ENCODE measurements around the gene PXMP4.

Gene PXMP4

DNA sequence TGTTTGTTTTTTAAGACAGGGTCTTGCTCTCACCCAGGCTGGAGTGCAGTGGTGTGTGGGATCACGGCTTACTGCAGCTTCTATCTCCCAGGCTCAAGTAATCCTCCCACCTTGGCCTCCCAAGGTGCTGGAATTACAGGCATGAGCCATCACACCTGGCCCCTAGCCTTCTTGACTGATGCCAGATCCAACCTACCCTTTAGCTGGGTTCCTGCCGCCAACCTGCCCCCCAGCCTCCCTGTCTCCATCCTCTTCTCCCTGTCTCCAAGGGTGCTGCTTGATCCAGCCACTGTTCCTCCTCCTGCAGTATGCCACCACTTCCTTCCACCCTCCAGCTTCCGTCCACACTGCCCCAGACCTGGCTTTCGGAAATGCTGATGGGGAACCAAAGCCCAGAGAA lies 61.2 kb downstream of the PXMP4 start:
- TF ChIP-seq, protein P1, sequence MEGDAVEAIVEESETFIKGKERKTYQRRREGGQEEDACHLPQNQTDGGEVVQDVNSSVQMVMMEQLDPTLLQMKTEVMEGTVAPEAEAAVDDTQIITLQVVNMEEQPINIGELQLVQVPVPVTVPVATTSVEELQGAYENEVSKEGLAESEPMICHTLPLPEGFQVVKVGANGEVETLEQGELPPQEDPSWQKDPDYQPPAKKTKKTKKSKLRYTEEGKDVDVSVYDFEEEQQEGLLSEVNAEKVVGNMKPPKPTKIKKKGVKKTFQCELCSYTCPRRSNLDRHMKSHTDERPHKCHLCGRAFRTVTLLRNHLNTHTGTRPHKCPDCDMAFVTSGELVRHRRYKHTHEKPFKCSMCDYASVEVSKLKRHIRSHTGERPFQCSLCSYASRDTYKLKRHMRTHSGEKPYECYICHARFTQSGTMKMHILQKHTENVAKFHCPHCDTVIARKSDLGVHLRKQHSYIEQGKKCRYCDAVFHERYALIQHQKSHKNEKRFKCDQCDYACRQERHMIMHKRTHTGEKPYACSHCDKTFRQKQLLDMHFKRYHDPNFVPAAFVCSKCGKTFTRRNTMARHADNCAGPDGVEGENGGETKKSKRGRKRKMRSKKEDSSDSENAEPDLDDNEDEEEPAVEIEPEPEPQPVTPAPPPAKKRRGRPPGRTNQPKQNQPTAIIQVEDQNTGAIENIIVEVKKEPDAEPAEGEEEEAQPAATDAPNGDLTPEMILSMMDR (IDR thresholded peaks at IDR 0.05; ENCODE audit: low read length, missing control alignments): no peak
- no peak overlapping the region for H3K4me3 ChIP-seq (replicated peaks; ENCODE audit: low read depth, low read length)
- no peak for DNase-seq (ENCODE audit: low read depth)

DNA sequence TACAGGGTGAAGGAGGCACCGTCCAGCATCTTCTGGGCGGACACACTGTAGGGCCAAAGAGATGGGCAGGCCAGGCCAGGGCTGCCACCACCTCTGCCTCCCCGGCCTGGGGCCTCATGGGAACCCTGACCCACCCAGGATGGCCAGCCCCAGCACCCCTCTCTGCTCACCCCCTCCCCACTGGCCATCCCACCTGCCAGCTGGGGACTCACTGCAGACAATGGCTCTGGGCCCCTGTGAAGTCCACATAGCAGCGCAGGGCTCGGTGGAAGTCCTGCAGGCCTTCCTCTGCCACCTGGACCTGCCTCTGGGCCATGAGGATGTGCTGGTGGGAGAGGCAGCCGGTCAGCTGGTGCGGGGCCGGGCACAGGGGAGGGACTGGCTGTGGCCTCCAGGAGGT lies 61.6 kb downstream of the PXMP4 start:
- H3K4me3 ChIP-seq (replicated peaks; ENCODE audit: low read depth, low read length): no peak overlapping the region
- TF ChIP-seq, protein P1 (IDR thresholded peaks at IDR 0.05; ENCODE audit: low read length, missing control alignments): no peak
- DNase-seq (ENCODE audit: low read depth): no peak

DNA sequence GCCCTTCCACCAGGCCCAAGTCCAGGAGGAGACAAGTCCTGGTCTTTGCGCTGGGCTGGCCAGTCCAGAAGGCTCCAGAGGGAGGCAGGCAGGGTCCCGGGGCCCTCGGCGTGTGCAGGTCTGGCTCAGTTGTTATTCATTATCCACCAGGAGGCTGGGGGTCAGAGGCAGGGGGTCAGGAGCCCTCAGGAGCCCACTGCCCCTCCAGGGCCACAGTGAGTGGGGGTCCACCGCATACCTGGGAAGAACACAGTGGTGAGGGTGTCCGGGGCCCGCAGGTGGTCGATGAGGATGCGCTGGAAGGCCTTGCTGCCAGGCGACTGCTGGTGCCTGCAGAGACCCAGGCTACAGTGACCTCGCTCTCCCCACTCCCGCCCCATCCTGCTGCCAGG lies 62.4 kb downstream of the PXMP4 start:
- no peak overlapping the region for H3K4me3 ChIP-seq (replicated peaks; ENCODE audit: low read depth, low read length)
- TF ChIP-seq, protein P1 (IDR thresholded peaks at IDR 0.05; ENCODE audit: low read length, missing control alignments): no peak
- DNase-seq (ENCODE audit: low read depth): no peak

DNA sequence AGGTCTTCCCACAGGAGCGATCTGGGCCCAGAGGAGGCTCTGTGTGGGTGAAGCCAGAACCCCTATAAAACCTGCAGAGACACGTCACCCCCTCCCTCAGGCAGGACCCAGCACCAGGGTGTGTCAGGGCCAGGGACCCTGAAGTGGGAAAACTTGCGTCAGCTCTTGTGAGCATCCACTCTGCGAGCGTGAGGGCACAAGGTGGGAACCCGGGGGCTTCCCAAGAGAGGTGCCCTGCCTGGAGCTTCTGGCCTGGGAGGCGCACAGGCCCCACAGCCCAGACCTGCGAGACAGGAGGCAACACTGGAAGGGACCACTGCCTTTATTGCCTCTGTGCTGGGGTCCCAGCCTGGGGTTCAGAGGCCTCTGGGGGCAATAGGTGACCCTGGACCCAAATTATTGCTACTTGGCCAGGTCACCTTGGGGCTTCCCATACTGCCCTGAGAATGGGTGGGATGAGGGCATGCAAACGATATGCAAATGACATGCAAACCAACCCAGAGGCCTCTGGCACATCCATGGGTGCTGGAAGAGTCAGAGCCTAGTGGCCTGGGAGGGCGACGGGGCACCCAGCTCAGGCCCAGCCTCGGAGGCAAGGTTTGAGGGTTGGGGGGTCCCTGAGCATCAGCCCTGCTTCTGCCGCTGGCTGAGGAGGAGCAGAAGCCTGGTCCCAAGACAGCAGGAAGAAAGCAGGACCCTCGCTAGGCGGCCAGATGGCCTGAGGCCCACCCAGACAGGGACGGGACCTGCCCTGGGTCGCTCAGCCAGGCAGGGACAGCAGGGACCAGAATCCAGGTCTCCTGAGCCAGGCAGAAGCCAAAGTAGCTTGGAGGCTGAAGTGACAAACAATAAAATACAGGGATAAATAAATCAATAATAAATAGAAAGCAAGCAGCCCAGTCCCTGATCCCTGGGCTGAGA lies 63.1 kb downstream of the PXMP4 start:
- TF ChIP-seq, protein P1 (IDR thresholded peaks at IDR 0.05; ENCODE audit: low read length, missing control alignments): no peak
- no peak overlapping the region for H3K4me3 ChIP-seq (replicated peaks; ENCODE audit: low read depth, low read length)
- DNase-seq (ENCODE audit: low read depth): no peak

DNA sequence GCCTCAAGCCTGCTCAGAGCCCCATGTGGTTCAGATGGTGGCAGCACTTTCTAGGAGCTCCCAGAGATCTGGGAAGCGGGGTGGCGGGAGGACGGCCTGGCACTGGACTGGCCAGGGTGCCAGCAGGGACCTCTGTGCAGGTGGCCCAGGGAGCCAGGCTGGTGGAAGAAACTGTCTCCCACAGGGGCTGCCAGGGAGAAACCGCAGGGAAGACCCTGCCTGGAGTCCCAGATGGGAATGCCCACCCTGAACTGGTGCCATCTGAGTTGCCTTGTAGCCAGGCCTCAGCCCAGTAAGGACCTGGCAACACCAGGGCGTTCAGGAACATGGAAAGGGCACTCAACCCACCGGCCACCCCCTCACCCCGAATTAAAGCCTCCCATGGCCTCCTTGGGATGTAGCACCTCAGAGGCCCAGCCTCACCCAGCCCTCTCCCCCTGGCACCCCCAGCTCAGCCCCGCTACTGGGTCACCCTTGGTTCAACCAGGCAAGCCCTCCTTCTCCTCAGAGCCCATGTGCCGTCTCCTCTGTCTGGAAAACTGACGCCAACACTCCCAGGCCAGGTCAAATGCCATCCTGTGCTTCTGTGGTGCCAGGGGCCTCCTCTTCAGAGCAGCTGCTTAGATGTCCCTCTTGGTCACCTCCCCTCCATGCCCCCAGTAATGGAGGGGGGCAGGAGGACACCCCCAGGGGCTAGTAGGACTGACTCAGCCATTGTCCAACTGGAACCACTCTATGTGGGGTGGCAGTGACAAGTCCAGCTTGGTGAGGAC lies 63.9 kb downstream of the PXMP4 start:
- no peak for DNase-seq (ENCODE audit: low read depth)
- TF ChIP-seq, protein P1 (IDR thresholded peaks at IDR 0.05; ENCODE audit: low read length, missing control alignments): no peak

DNA sequence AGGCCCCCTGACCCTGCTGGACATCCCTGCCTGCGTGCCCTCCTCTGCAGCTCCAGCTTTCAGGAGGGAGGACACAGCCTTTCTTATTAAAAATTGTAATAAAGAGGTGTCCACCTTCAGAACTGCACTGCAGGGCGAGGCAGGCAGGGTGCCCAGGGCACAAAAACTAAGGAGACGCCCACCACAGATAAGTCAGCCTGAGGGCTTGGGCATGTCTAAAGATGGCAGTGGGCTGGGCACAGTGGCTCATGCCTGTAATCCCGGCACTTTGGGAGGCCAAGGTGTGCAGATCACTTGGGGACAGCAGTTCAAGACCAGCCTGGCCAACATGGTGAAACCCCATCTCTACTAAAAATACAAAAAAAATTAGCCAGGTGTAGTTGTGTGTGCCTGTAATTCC lies 64.9 kb downstream of the PXMP4 start:
- DNase-seq (ENCODE audit: low read depth): no peak

More for the DNA sequence above, 63.9 kb downstream of the PXMP4 start:
- H3K4me3 ChIP-seq (replicated peaks; ENCODE audit: low read depth, low read length): no peak overlapping the region

More for the DNA sequence above, 64.9 kb downstream of the PXMP4 start:
- H3K4me3 ChIP-seq (replicated peaks; ENCODE audit: low read depth, low read length): no peak overlapping the region
- TF ChIP-seq, protein P1 (IDR thresholded peaks at IDR 0.05; ENCODE audit: low read length, missing control alignments): no peak

Measured in fibroblast of pulmonary artery (primary cell).